GM10847 (cell line): ENCODE results near the gene OARD1.

Source experiments
- POLR2A ChIP-seq: IDR thresholded peaks from 2 replicates; pipeline ENCODE4 v1.6.1; 2011; ENCODE audit not compliant: insufficient read length; ENCODE audit errors: extremely low read depth

Gene OARD1

DNA sequence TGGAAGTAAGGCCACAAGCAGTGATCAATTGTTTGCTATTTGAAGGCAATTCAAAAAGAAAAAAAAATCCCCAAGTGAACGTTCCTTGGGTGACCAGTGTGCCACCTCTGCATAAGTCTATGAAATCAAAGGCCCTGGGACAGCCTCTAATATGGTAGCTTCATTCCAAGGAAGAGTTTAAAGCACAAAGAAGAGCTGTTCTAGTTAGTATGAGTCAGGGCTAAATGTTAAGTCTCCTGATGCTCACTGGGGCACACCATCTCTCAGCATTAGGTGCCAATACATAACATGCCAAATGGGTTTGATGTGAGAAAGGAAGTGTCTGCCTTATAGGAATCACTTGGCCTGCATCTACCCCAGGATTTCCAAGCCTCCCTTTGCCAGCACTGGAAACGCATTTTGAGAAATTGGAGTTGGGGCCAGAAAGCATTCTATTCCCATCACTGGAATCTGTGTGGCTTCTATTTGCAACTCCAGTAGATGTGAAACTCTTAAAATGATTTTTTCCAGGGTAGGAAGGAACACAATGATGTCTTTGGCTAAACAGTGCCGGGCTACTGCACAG lies 46.1 kb downstream of the OARD1 start:
- no peak for TF ChIP-seq POLR2A

GRCh38 chr6:41023114-41023513 lies 49.0 kb downstream of the OARD1 start:
- no peak for TF ChIP-seq POLR2A

DNA sequence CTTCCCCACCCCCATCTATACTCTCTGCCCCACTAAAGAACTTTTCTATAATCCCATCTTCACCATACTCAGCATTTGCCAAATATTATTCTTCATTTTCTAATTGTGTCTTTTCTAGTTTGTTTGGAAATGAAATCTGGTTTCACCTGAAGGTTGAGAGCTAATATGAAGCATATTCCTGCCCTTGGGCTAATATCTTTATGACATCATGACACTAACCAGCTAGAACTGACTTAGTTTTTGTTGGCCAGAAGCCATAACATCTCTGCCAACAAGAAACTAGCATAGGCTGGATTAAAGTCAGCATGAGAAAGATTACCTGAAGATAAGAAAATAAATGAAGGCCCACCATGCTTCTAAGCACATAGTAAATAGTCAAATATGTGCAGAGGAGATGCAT lies 49.9 kb downstream of the OARD1 start:
- no peak for TF ChIP-seq POLR2A

- TF ChIP-seq POLR2A = no peak
Observed at GRCh38 chr6:41021832-41022231, 50.3 kb downstream of the OARD1 start.

DNA sequence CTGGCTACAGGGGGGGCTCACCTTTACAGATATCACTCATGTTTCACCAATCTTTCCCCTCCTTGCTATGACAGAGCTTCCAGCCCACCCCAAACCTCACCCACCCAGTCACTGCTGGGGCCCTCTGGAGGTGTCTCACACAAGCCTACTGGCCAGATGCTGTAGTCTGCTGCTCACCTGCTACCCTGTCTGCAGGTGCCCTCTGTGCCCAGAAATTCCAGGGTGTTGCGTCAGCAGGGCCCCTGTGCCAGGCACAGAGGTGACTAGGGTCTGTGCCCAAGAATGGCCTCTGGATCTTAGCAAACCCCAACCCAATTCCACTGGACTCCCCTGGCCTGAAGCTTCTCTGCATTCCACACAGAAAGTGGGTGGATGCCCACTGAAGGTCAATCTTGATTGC lies 54.5 kb downstream of the OARD1 start:
- TF ChIP-seq POLR2A = no peak

GRCh38 chr6:41014780-41015179 lies 57.4 kb downstream of the OARD1 start:
- no peak for TF ChIP-seq POLR2A
